ENCODE results near the gene ZC3H18. TPM values are rescaled to one million over a fixed set of nuclear protein-coding genes. Genes with fewer than 3 reads are reported as not detected.

Gene ZC3H18
- total RNA-seq, 2 donors from 2014 or later = 31.9 to 66.3 TPM

DNA sequence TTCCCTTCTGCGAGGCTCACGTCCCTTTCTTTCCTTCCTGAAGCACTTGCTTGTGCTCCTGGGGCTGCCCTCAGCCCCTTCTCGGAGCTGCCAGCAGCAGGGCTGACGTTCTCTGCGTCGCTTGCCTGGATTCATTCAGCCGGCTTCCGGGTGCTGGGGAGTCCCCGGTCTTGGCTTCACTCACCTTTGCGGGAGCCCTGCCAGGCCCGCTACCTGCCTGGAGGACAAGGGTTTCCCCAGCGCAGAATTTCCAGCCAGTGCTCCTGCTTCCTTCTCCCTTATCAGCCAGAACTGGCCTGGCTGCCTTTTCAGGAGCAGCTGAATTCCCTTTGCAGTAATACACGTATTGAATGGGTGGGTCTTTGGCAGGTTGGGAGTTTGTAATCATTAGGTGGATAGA is 46.1 kb downstream of the ZC3H18 start:
- peak; percentile 95 for DNase-seq
- H3K9ac ChIP-seq (ENCODE audit: low read depth in 2 of 2, low read length in 2 of 2) = peak overlapping the region in 1 of 2 donors; percentile 58
- H3K27me3 ChIP-seq = no peaks in the 10 kb centered on the region
- H3K9me3 ChIP-seq = no peaks in the 10 kb centered on the region
- no peak for TF ChIP-seq CTCF (IDR thresholded peaks at IDR 0.05)
- no peak overlapping the region for H3K4me3 ChIP-seq
- intact Hi-C loops (cut with DNase I) = no loop called here
- H3K36me3 ChIP-seq = peaks cover 5% of the 10 kb centered on the region
- H3K4me1 ChIP-seq = peaks cover 32% of the 10 kb centered on the region
- H3K27ac ChIP-seq = peak overlapping the region; percentile 83

- H3K4me3 ChIP-seq = no peak overlapping the region
- no peak for DNase-seq
- H3K9ac ChIP-seq (ENCODE audit: low read depth in 2 of 2, low read length in 2 of 2) = peak overlapping the region; percentile 38 to 58
- H3K4me1 ChIP-seq = peaks cover 32% of the 10 kb centered on the region
- no peak for TF ChIP-seq CTCF (IDR thresholded peaks at IDR 0.05)
- peak overlapping the region; percentile 83 for H3K27ac ChIP-seq
- intact Hi-C loops (cut with DNase I) = no loop called here
- no peaks in the 10 kb centered on the region for H3K27me3 ChIP-seq
- peaks cover 4% of the 10 kb centered on the region for H3K36me3 ChIP-seq
- no peaks in the 10 kb centered on the region for H3K9me3 ChIP-seq
Observed at GRCh38 chr16:88616736-88617135, 46.5 kb downstream of the ZC3H18 start.

- intact Hi-C loops (cut with DNase I) = no loop called here
- DNase-seq = peak; percentile 78
- Histone ChIP-seq H3K4me3 (peak overlapping the region; percentile 5), H3K27ac (peak overlapping the region; percentile 83), H3K9ac (ENCODE audit: low read depth in 2 of 2, low read length in 2 of 2) (peak overlapping the region; percentile 38 to 58), H3K4me1 (peaks cover 32% of the 10 kb centered on the region), H3K27me3 (no peaks in the 10 kb centered on the region), H3K36me3 (peaks cover 8% of the 10 kb centered on the region), H3K9me3 (no peaks in the 10 kb centered on the region)
- TF ChIP-seq CTCF (IDR thresholded peaks at IDR 0.05) = no peak
Observed at GRCh38 chr16:88617268-88618031, 47.2 kb downstream of the ZC3H18 start.

DNA sequence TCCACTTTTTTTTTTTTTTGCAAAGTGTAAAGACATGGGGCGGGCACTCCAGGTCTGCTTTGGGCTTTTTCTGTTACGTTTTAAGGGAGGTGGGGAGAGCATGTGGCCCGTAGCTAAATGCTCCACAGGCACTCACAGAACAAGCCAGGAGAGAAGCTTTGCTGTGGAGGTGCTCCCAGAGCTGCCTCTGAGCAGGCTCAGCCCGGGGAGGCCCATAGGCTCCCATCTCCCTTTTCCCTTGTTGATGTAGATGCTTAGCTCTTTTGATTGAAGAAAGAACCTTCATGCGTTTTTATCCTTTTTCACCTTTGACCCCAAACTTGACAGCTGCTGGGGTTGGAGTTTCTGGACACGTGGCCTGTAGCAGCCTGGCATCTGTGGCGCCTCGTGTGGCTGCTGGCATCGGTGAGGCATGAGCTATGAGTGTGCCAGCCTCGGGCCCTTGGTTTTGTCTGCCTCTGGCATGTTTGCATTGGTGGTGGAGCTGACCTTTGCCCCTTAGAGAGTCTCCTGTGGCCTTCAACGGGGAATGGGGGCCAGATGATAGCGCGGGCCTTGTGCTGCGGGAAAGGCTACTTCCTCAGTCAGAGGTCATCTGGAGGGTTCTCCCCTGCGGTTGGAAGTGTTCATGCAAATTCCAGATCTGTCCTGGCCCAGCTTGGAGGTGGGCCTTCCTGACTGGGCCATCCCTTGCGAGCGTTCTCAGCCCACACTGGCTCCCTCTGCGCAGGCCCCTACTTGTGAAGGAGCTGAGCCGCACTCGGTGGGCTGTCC is 48.2 kb downstream of the ZC3H18 start:
- Histone ChIP-seq H3K9ac (ENCODE audit: low read depth in 2 of 2, low read length in 2 of 2) (no peak overlapping the region), H3K9me3 (no peaks in the 10 kb centered on the region), H3K27me3 (no peaks in the 10 kb centered on the region), H3K4me3 (no peak overlapping the region), H3K36me3 (peaks cover 13% of the 10 kb centered on the region), H3K27ac (peak overlapping the region; percentile 83), H3K4me1 (peaks cover 32% of the 10 kb centered on the region)
- DNase-seq = peak; percentile 45
- TF ChIP-seq CTCF (IDR thresholded peaks at IDR 0.05) = no peak
- intact Hi-C loops (cut with DNase I) = no loop called here

DNA sequence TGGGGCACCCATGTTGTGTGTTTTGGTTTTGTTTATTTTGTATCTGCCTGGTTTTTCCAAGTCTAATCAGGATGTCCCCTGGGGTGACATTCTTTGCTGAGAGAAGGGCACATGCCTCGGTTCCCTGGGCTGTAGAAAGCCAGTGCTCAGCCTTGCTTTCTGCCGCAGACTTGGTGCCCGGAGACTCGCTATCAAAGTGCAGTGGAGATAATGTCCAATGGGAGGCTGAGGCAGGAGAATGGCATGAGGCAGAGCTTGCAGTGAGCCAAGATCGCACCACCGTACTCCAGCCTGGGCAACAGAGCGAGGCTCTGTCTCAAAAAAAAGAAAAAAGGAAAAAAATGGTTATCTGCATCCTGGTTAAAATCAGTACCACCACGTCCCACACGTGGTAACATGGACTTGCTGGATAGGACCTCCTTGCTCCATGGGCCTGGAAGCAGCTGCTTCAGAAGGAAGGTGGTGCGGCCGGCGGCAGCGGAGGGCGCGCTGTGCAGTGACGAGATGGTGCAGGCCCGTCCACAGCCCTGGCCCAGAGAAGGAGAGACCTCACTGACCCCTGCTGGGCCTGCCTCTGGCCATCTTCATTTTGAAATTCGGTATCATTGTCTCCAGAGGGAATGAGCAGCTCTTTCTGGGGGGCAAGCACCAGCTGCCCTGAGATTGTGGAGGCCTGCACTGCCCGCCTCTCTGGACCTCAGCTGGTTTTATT is 48.9 kb downstream of the ZC3H18 start:
- peaks cover 32% of the 10 kb centered on the region for H3K4me1 ChIP-seq
- no peak for TF ChIP-seq CTCF (IDR thresholded peaks at IDR 0.05)
- H3K27me3 ChIP-seq = no peaks in the 10 kb centered on the region
- H3K9ac ChIP-seq (ENCODE audit: low read depth in 2 of 2, low read length in 2 of 2) = no peak overlapping the region
- H3K27ac ChIP-seq = peak overlapping the region; percentile 83
- no peaks in the 10 kb centered on the region for H3K9me3 ChIP-seq
- H3K4me3 ChIP-seq = no peak overlapping the region
- no peak for DNase-seq
- H3K36me3 ChIP-seq = peaks cover 19% of the 10 kb centered on the region
- intact Hi-C loops (cut with DNase I) = no loop called here
